ENCODE data around the gene ALDH2.
"Not testable (repeated sequence)": the region's sequence is repeated elsewhere in the genome, so short reads cannot be mapped to it uniquely, and the experiment has no call there.

Gene ALDH2

GRCh38 chr12:111791507-111791906 lies 24.8 kb downstream of the ALDH2 start:
- no peak for DNase-seq

- DNase-seq, result no peak
Measured at GRCh38 chr12:111792155-111792855, 25.6 kb downstream of the ALDH2 start.

- no peak for DNase-seq
Measured at GRCh38 chr12:111792856-111793235, 26.1 kb downstream of the ALDH2 start.

- no peak for DNase-seq
Measured at GRCh38 chr12:111798182-111798581, 31.4 kb downstream of the ALDH2 start.

GRCh38 chr12:111799758-111800157 lies 33.0 kb downstream of the ALDH2 start:
- DNase-seq, result no peak

- no peak for DNase-seq
Measured at GRCh38 chr12:111803038-111803626, 36.4 kb downstream of the ALDH2 start.

- no peak for DNase-seq
Measured at GRCh38 chr12:111803851-111804250, 37.1 kb downstream of the ALDH2 start.

GRCh38 chr12:111806304-111806703 lies 39.6 kb downstream of the ALDH2 start:
- DNase-seq, result no peak

- DNase-seq, result no peak
Measured at GRCh38 chr12:111807232-111807631, 40.5 kb downstream of the ALDH2 start.

- peak; percentile 85 to 86 for DNase-seq
Measured at GRCh38 chr12:111812881-111813741, 46.4 kb downstream of the ALDH2 start.

- DNase-seq, result no peak
Measured at GRCh38 chr12:111816065-111816615, 49.4 kb downstream of the ALDH2 start.

GRCh38 chr12:111816898-111817297 lies 50.2 kb downstream of the ALDH2 start:
- not testable (repeated sequence) for DNase-seq

- no peak for DNase-seq
Measured at GRCh38 chr12:111818340-111818739, 51.6 kb downstream of the ALDH2 start.

GRCh38 chr12:111819191-111820158 lies 52.7 kb downstream of the ALDH2 start:
- DNase-seq, result peak; percentile 33 to 86

GRCh38 chr12:111820828-111821227 lies 54.1 kb downstream of the ALDH2 start:
- not testable (repeated sequence) for DNase-seq

GRCh38 chr12:111822886-111823285 lies 56.2 kb downstream of the ALDH2 start:
- no peak for DNase-seq

GRCh38 chr12:111823891-111824290 lies 57.2 kb downstream of the ALDH2 start:
- no peak for DNase-seq

GRCh38 chr12:111824312-111824711 lies 57.6 kb downstream of the ALDH2 start:
- not testable (repeated sequence) for DNase-seq

GRCh38 chr12:111825509-111825908 lies 58.8 kb downstream of the ALDH2 start:
- no peak for DNase-seq

- no peak for DNase-seq
Measured at GRCh38 chr12:111826316-111826715, 59.6 kb downstream of the ALDH2 start.

- no peak for DNase-seq
Measured at GRCh38 chr12:111826992-111827391, 60.3 kb downstream of the ALDH2 start.

GRCh38 chr12:111827907-111828306 lies 61.2 kb downstream of the ALDH2 start:
- no peak for DNase-seq
